ENCODE results near the gene ADCY2.

ADCY2 gene

DNA sequence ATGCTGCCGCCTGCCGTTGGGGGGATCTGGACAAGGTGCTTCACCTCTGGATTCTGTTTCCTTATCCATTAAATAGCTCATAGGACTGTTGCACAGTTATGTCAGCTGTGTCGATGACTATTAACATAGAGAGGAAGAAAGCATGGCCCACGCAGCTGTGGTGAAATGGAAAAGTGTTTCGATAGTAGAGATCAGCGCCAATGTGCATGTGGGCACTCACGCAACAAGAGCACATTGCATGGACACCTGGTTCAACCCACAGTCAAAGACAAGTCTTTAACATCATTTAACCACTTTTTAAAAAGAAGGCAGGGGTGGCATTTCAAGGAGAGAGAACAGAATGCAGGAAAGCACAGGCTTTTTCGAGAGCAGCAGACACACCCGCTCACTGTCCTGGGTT, 107.6 kb downstream of the ADCY2 start:
- Histone ChIP-seq H3K36me3 (ENCODE audit: control insufficient read depth in 2 of 2, insufficient read depth in 2 of 2, low read length in 2 of 2) (no peaks in the 10 kb centered on the region), H3K27ac (ENCODE audit: low read length) (no peak overlapping the region), H3K4me3 (ENCODE audit: low read length in 2 of 2) (no peak overlapping the region), H3K9me3 (ENCODE audit: control insufficient read depth in 2 of 2, low read length in 2 of 2) (no peaks in the 10 kb centered on the region), H3K4me1 (ENCODE audit: control insufficient read depth, insufficient read depth, low read length) (no peaks in the 10 kb centered on the region), H3K9ac (ENCODE audit: low read length in 2 of 2) (no peak overlapping the region), H3K27me3 (ENCODE audit: control insufficient read depth in 1 of 2, insufficient read depth in 2 of 2, low read length in 2 of 2) (no peaks in the 10 kb centered on the region)

DNA sequence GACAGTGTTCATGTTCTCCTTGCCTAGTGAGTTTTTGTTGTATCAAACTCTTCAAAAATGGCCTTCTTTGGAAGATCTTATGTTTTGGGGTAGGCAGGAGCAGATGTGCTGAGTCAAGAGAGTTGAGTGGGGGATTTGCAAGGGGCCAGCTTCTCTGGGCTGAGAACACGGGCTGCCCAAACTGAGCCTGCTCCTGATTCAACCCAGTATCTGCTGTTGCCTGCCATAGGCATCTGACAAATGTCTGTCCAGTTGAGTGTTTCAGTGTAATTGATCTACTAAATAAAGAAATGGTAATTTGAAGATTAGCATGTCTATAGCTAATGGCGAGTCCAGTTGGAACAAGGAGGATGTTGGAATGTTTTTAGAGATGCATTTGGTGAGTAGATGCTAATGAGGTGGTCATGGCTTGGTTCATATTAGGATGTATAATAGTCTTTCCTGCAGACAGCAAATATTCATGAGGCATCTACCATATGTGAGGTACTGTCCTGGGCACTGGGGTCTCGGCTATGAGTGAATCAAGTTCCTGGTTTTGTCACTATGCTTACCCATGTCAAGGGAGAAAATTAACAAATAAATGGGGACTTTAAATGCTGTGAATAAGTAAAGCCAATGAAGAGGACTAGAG, 119.5 kb downstream of the ADCY2 start:
- no peaks in the 10 kb centered on the region for H3K9me3 ChIP-seq (ENCODE audit: control insufficient read depth in 2 of 2, low read length in 2 of 2)
- no peak overlapping the region for H3K27ac ChIP-seq (ENCODE audit: low read length)
- H3K4me3 ChIP-seq (ENCODE audit: low read length in 2 of 2) = no peak overlapping the region

DNA sequence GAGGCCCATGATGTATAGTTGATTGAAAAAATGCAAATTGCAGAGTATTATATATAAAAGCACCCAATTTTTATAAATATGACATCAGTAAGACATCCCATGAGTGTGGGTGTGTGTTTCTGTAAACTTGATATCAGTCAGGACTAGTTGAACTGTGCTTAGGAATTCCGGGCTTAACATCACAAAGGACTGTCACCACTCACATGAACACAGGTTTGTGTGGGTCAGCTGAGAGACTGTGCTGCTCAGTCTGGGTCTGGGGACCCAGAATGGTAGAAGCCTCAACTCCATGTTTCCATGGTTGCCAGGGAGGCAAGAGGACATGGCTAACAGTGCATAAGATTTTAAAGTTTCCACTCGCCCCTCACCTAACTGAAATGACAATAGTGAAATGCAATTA, 120.3 kb downstream of the ADCY2 start:
- no peak overlapping the region for H3K27ac ChIP-seq (ENCODE audit: low read length)
- H3K9me3 ChIP-seq (ENCODE audit: control insufficient read depth in 2 of 2, low read length in 2 of 2) = no peaks in the 10 kb centered on the region

More for the DNA sequence above, 119.5 kb downstream of the ADCY2 start:
- H3K9ac ChIP-seq (ENCODE audit: low read length in 2 of 2) = no peak overlapping the region
- peaks cover 4% of the 10 kb centered on the region for H3K4me1 ChIP-seq (ENCODE audit: control insufficient read depth, insufficient read depth, low read length)
- H3K36me3 ChIP-seq (ENCODE audit: control insufficient read depth in 2 of 2, insufficient read depth in 2 of 2, low read length in 2 of 2) = no peaks in the 10 kb centered on the region
- no peaks in the 10 kb centered on the region for H3K27me3 ChIP-seq (ENCODE audit: control insufficient read depth in 1 of 2, insufficient read depth in 2 of 2, low read length in 2 of 2)

DNA sequence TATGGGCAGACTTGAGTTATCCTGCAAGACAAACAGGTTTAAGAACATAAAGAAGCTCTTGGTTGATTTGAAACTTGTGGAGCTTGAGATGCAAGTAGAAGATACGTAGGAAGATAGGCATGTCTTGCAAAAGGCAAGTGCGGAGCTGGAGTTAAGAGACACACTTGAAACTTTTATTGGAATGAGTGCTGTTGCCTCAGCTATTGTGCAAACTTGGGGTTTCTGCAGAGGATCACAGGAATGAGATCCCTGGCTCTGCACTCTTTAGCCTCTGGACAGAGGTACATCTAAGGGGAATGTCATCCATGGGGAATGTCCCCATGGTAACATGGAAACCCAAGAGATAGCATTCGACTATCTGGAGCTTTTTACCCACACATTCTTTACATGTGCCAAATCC, 121.1 kb downstream of the ADCY2 start:
- peaks cover 0 to 8% of the 10 kb centered on the region in 2 donors for H3K36me3 ChIP-seq (ENCODE audit: control insufficient read depth in 2 of 2, insufficient read depth in 2 of 2, low read length in 2 of 2)
- H3K9me3 ChIP-seq (ENCODE audit: control insufficient read depth in 2 of 2, low read length in 2 of 2) = no peaks in the 10 kb centered on the region
- no peak overlapping the region for H3K27ac ChIP-seq (ENCODE audit: low read length)
- no peak overlapping the region for H3K9ac ChIP-seq (ENCODE audit: low read length in 2 of 2)
- no peak overlapping the region for H3K4me3 ChIP-seq (ENCODE audit: low read length in 2 of 2)
- H3K27me3 ChIP-seq (ENCODE audit: control insufficient read depth in 1 of 2, insufficient read depth in 2 of 2, low read length in 2 of 2) = no peaks in the 10 kb centered on the region
- peaks cover 4% of the 10 kb centered on the region for H3K4me1 ChIP-seq (ENCODE audit: control insufficient read depth, insufficient read depth, low read length)

More for the DNA sequence above, 120.3 kb downstream of the ADCY2 start:
- peaks cover 0 to 4% of the 10 kb centered on the region in 2 donors for H3K36me3 ChIP-seq (ENCODE audit: control insufficient read depth in 2 of 2, insufficient read depth in 2 of 2, low read length in 2 of 2)
- no peaks in the 10 kb centered on the region for H3K27me3 ChIP-seq (ENCODE audit: control insufficient read depth in 1 of 2, insufficient read depth in 2 of 2, low read length in 2 of 2)
- H3K4me1 ChIP-seq (ENCODE audit: control insufficient read depth, insufficient read depth, low read length) = peaks cover 4% of the 10 kb centered on the region
- H3K4me3 ChIP-seq (ENCODE audit: low read length in 2 of 2) = no peak overlapping the region
- H3K9ac ChIP-seq (ENCODE audit: low read length in 2 of 2) = no peak overlapping the region

DNA sequence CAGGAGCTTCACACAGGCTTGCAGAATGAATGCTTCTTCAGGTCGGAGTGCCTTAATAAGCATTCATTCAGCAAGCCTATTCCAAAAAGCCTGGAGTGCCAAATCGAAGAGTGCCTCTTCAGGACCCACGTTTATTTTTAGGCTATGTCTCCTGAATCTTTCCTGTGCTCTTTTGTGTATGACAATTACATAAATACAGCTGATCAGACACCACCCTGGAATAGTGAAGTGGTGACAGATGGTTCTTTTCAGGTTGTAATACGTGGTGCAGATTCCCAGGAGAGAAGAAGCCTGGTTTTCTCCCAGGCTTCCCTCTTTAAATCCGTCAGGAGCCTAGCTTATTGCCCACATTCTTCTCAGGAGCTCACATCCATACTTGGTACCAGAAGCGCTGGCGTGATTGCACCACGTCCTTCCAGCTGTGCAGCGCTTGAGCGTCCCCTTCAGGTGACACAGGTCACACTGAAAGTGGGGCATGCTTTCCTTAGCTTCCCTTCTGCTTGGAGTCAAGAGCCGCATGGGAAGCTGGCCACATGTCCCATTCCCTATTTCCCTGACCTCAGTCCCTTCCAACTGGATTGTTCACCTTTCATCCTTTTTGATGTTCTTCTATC, 123.1 kb downstream of the ADCY2 start:
- H3K27me3 ChIP-seq (ENCODE audit: control insufficient read depth in 1 of 2, insufficient read depth in 2 of 2, low read length in 2 of 2) = no peaks in the 10 kb centered on the region
- H3K36me3 ChIP-seq (ENCODE audit: control insufficient read depth in 2 of 2, insufficient read depth in 2 of 2, low read length in 2 of 2) = peaks cover 0 to 8% of the 10 kb centered on the region in 2 donors
- H3K27ac ChIP-seq (ENCODE audit: low read length) = no peak overlapping the region
- no peak overlapping the region for H3K4me3 ChIP-seq (ENCODE audit: low read length in 2 of 2)
- H3K9me3 ChIP-seq (ENCODE audit: control insufficient read depth in 2 of 2, low read length in 2 of 2) = no peaks in the 10 kb centered on the region
- no peak overlapping the region for H3K9ac ChIP-seq (ENCODE audit: low read length in 2 of 2)
- peaks cover 4% of the 10 kb centered on the region for H3K4me1 ChIP-seq (ENCODE audit: control insufficient read depth, insufficient read depth, low read length)

DNA sequence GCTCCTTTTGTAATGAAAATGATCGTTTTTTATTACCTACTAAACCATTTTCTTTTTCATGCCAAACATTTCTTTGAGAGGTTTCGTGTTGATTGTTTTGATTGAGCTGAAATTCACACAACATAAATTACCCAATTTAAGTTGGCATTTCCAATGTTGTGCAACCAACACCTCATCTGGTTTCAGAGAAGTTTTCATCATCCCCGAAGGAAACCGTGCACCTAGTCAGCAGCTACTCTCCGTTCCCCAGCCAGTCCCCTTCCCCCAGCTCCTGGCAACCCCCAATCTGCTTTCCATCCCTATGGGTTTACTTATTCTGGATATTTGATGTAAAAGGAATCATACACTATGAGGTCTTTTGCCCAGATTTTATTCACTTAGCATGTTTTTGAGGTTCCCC, 123.6 kb downstream of the ADCY2 start:
- Histone ChIP-seq H3K9me3 (ENCODE audit: control insufficient read depth in 2 of 2, low read length in 2 of 2) (no peaks in the 10 kb centered on the region), H3K4me3 (ENCODE audit: low read length in 2 of 2) (no peak overlapping the region), H3K9ac (ENCODE audit: low read length in 2 of 2) (no peak overlapping the region), H3K4me1 (ENCODE audit: control insufficient read depth, insufficient read depth, low read length) (peaks cover 4% of the 10 kb centered on the region), H3K27ac (ENCODE audit: low read length) (no peak overlapping the region), H3K36me3 (ENCODE audit: control insufficient read depth in 2 of 2, insufficient read depth in 2 of 2, low read length in 2 of 2) (peaks cover 0 to 10% of the 10 kb centered on the region in 2 donors), H3K27me3 (ENCODE audit: control insufficient read depth in 1 of 2, insufficient read depth in 2 of 2, low read length in 2 of 2) (no peaks in the 10 kb centered on the region)

DNA sequence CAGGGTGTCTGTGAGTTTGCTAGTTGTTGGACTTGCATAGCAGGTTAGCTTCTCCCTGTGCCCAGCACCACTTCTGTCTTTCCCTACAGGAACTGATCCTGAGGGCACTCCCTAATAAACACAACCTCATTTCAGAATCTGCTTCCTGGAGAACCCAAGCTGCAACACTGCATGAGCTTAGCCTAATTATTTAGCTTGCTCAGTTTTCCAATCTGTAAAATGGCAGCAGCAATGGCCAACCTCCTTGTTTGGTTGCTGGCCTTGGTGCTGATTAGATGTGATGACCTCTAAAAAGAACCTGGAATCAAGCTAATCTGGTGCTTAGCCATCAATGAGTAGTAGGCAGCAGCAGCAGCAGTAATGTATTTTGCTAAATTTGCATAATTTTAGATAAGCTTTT, 133.9 kb downstream of the ADCY2 start:
- H3K36me3 ChIP-seq (ENCODE audit: control insufficient read depth in 2 of 2, insufficient read depth in 2 of 2, low read length in 2 of 2) = no peaks in the 10 kb centered on the region
- no peak overlapping the region for H3K9ac ChIP-seq (ENCODE audit: low read length in 2 of 2)
- no peaks in the 10 kb centered on the region for H3K27me3 ChIP-seq (ENCODE audit: control insufficient read depth in 1 of 2, insufficient read depth in 2 of 2, low read length in 2 of 2)
- H3K4me3 ChIP-seq (ENCODE audit: low read length in 2 of 2) = no peak overlapping the region
- no peaks in the 10 kb centered on the region for H3K4me1 ChIP-seq (ENCODE audit: control insufficient read depth, insufficient read depth, low read length)
- H3K9me3 ChIP-seq (ENCODE audit: control insufficient read depth in 2 of 2, low read length in 2 of 2) = no peaks in the 10 kb centered on the region
- no peak overlapping the region for H3K27ac ChIP-seq (ENCODE audit: low read length)

DNA sequence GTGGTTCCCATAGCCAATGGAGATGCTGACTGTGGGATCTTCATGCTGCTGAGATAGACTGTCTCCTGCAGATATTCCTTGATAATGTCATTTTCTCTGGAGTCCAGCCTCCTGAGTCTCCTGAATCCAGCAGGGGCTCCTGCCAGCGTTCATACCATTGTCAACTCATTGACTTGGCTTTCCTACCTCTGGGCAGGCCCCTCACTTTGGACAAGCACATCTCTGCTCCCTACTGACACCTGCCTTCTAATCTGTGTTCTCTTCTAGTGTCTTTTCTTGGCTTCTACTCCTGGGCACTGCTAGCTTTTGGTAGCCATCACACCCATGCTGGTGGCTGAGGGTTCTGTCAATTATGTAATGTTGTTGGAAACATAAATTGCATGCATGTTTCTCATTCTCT, 138.0 kb downstream of the ADCY2 start:
- H3K27ac ChIP-seq (ENCODE audit: low read length) = no peak overlapping the region
- no peaks in the 10 kb centered on the region for H3K36me3 ChIP-seq (ENCODE audit: control insufficient read depth in 2 of 2, insufficient read depth in 2 of 2, low read length in 2 of 2)
- H3K9me3 ChIP-seq (ENCODE audit: control insufficient read depth in 2 of 2, low read length in 2 of 2) = no peaks in the 10 kb centered on the region
- H3K4me3 ChIP-seq (ENCODE audit: low read length in 2 of 2) = no peak overlapping the region
- H3K4me1 ChIP-seq (ENCODE audit: control insufficient read depth, insufficient read depth, low read length) = no peaks in the 10 kb centered on the region
- H3K9ac ChIP-seq (ENCODE audit: low read length in 2 of 2) = no peak overlapping the region
- H3K27me3 ChIP-seq (ENCODE audit: control insufficient read depth in 1 of 2, insufficient read depth in 2 of 2, low read length in 2 of 2) = no peaks in the 10 kb centered on the region

DNA sequence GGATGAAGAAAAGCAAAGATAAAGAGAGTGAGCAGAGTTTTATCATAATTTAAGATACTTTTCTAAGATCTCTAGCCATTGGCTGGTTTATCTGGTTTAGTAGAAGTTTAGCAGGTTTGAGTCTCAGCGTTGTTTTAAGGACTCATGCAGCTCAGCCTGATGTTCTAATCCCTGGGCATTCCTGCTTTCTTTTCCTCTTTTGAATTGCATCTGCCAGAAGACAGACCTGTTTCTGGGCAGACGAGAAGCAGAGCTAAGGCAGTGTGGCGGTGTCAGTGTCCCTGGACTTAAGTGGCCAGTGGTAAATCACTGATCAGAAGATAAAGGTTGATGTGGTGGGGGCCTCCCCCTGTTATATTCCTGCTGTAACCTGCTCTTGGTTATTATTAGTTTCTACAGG, 138.6 kb downstream of the ADCY2 start:
- no peak overlapping the region for H3K4me3 ChIP-seq (ENCODE audit: low read length in 2 of 2)
- no peaks in the 10 kb centered on the region for H3K36me3 ChIP-seq (ENCODE audit: control insufficient read depth in 2 of 2, insufficient read depth in 2 of 2, low read length in 2 of 2)
- no peak overlapping the region for H3K27ac ChIP-seq (ENCODE audit: low read length)
- H3K27me3 ChIP-seq (ENCODE audit: control insufficient read depth in 1 of 2, insufficient read depth in 2 of 2, low read length in 2 of 2) = no peaks in the 10 kb centered on the region
- H3K9me3 ChIP-seq (ENCODE audit: control insufficient read depth in 2 of 2, low read length in 2 of 2) = no peaks in the 10 kb centered on the region
- no peak overlapping the region for H3K9ac ChIP-seq (ENCODE audit: low read length in 2 of 2)
- no peaks in the 10 kb centered on the region for H3K4me1 ChIP-seq (ENCODE audit: control insufficient read depth, insufficient read depth, low read length)

DNA sequence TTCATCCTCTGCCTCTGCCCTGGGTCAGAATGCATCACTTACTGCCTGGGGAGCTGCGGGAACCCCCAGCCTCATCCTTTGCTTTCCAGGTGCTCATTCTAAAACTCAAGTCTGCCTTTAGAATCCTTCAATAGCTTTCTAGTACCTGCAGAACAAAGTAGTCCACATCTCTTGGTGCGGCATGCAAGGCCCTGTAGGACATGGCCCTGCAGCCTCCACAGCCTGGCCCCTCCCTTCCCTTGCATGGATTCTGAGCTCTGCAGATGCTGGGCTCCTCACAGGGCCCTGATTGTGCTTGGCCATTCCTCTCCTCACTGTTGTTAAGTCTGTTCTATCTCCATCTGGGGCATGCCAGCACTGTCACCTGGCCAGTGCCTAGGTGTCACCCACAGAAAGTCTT, 141.6 kb downstream of the ADCY2 start:
- Histone ChIP-seq H3K36me3 (ENCODE audit: control insufficient read depth in 2 of 2, insufficient read depth in 2 of 2, low read length in 2 of 2) (no peaks in the 10 kb centered on the region), H3K27me3 (ENCODE audit: control insufficient read depth in 1 of 2, insufficient read depth in 2 of 2, low read length in 2 of 2) (no peaks in the 10 kb centered on the region), H3K4me1 (ENCODE audit: control insufficient read depth, insufficient read depth, low read length) (no peaks in the 10 kb centered on the region), H3K4me3 (ENCODE audit: low read length in 2 of 2) (no peak overlapping the region), H3K9ac (ENCODE audit: low read length in 2 of 2) (no peak overlapping the region), H3K9me3 (ENCODE audit: control insufficient read depth in 2 of 2, low read length in 2 of 2) (no peaks in the 10 kb centered on the region), H3K27ac (ENCODE audit: low read length) (no peak overlapping the region)

DNA sequence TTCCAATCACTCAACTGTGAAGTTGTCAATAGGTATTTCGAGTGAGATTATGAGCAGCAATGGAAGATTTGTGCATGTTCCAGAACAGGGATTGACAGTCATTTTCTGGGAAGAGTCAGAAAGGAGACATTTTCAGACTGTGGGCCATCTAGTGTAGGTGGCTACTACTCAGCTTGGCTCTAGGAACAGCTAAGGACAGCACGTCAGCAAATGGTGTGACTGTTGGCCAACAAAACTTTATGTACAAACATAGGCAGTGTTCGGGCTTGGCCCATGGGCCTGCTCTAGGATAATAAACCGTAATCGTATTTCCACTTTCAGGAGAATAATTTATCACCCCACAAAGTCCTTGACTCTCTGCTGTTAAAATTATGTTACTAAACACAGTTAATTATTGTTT, 143.6 kb downstream of the ADCY2 start:
- H3K27ac ChIP-seq (ENCODE audit: low read length) = no peak overlapping the region
- H3K27me3 ChIP-seq (ENCODE audit: control insufficient read depth in 1 of 2, insufficient read depth in 2 of 2, low read length in 2 of 2) = no peaks in the 10 kb centered on the region
- no peaks in the 10 kb centered on the region for H3K9me3 ChIP-seq (ENCODE audit: control insufficient read depth in 2 of 2, low read length in 2 of 2)
- no peak overlapping the region for H3K4me3 ChIP-seq (ENCODE audit: low read length in 2 of 2)
- no peaks in the 10 kb centered on the region for H3K4me1 ChIP-seq (ENCODE audit: control insufficient read depth, insufficient read depth, low read length)
- H3K36me3 ChIP-seq (ENCODE audit: control insufficient read depth in 2 of 2, insufficient read depth in 2 of 2, low read length in 2 of 2) = no peaks in the 10 kb centered on the region
- H3K9ac ChIP-seq (ENCODE audit: low read length in 2 of 2) = no peak overlapping the region
